HEK293 (cell line): ENCODE data around the gene ARHGAP42.
A peak's percentile ranks its signal among the peaks of the same experiment; 100 is the strongest.
"Not testable (repeated sequence)": the region's sequence is repeated elsewhere in the genome, so short reads cannot be mapped to it uniquely, and the experiment has no call there.

Source experiments
- CTCF ChIA-PET: fragments of 350-600 bp; formaldehyde crosslinking; extraction: SDS; loops from one replicate; lab custom pipeline; 2021; ENCODE audit warnings: antibody characterized with exemption; lab: Yijun Ruan, JAX
- POLR2A ChIA-PET: fragments of 300-600 bp; formaldehyde crosslinking; extraction: SDS; loops from one replicate; lab custom pipeline; 2020; ENCODE audit warnings: antibody characterized with exemption, inconsistent platforms; lab: Yijun Ruan, JAX
- H3K27ac ChIP-seq: fragments of 200-500 bp; sonication (Bioruptor generic); 2 replicates; pipeline ENCODE4 v1.5.1; 2014; ENCODE audit warnings: low read depth, low read length, control low read depth, inconsistent platforms; ENCODE audit errors: extremely low read depth
- H3K36me3 ChIP-seq, 2 experiments: fragments of 200-500 bp in 1 of 2; sonication (Bioruptor generic) in 1 of 2; 1 replicate in 1 of 2; 2 replicates in 1 of 2; pipeline ENCODE4 v1.5.1; 2014 to 2017; ENCODE audit warnings: inconsistent platforms in 2 of 2, low read length in 2 of 2; ENCODE audit not compliant: control insufficient read depth in 2 of 2, insufficient read depth in 1 of 2
- H3K4me1 ChIP-seq: fragments of 200-500 bp; sonication (Bioruptor generic); 2 replicates; pipeline ENCODE4 v1.5.1; 2014; ENCODE audit warnings: mild to moderate bottlenecking, low read length, inconsistent platforms; ENCODE audit not compliant: control insufficient read depth, insufficient read depth
- H3K4me3 ChIP-seq: 2 replicates; pipeline ENCODE4 v1.5.1; 2011; ENCODE audit warnings: low read depth, mild to moderate bottlenecking, control low read depth, low read length, moderate library complexity
- H3K9me3 ChIP-seq: fragments of 200-500 bp; sonication (Bioruptor generic); 2 replicates; pipeline ENCODE4 v1.5.1; 2014; ENCODE audit warnings: low read depth, low read length, inconsistent platforms; ENCODE audit not compliant: control insufficient read depth, insufficient read depth
- HOXD13 ChIP-seq: sonication (generic); formaldehyde crosslinking; IDR thresholded peaks from 2 replicates; pipeline ENCODE4 v1.8.0; 2022; ENCODE audit warnings: missing genetic modification reagents, borderline replicate concordance
- OSR2 ChIP-seq: fragments of 450-650 bp; formaldehyde crosslinking; IDR thresholded peaks from 2 replicates; pipeline ENCODE4 v1.5.1; 2016; ENCODE audit warnings: missing biosample characterization, missing genetic modification characterization
- SCRT2 ChIP-seq: fragments of 450-650 bp; formaldehyde crosslinking; IDR thresholded peaks from 2 replicates; pipeline ENCODE4 v1.5.1; 2016; ENCODE audit warnings: missing biosample characterization, missing genetic modification characterization
- SETDB1 ChIP-seq: IDR thresholded peaks from one replicate; pipeline ENCODE4 v1.6.1; 2017; ENCODE audit warnings: mild to moderate bottlenecking, low read length, moderate library complexity, mixed read lengths; ENCODE audit not compliant: insufficient read length
- ZIC2 ChIP-seq: fragments of 450-650 bp; formaldehyde crosslinking; IDR thresholded peaks from 2 replicates; pipeline ENCODE4 v1.5.1; 2016; ENCODE audit warnings: missing biosample characterization, missing genetic modification characterization
- ZNF239 ChIP-seq: fragments of 450-650 bp; formaldehyde crosslinking; IDR thresholded peaks from 2 replicates; pipeline ENCODE4 v1.5.1; 2016; ENCODE audit warnings: missing biosample characterization, missing genetic modification characterization
- ZNF341 ChIP-seq: fragments of 450-650 bp; formaldehyde crosslinking; IDR thresholded peaks from 2 replicates; pipeline ENCODE4; 2016; ENCODE audit warnings: low read depth, missing biosample characterization, missing genetic modification characterization
- ZNF366 ChIP-seq: fragments of 450-650 bp; formaldehyde crosslinking; conservative IDR thresholded peaks from 2 replicates; pipeline ENCODE4 v1.5.1; 2016; ENCODE audit warnings: missing biosample characterization, missing genetic modification characterization
- ZNF394 ChIP-seq: fragments of 450-650 bp; formaldehyde crosslinking; IDR thresholded peaks from 2 replicates; pipeline ENCODE4 v1.5.1; 2016; ENCODE audit warnings: missing biosample characterization, missing genetic modification characterization, mild to moderate bottlenecking, moderate library complexity, borderline replicate concordance
- ZNF530 ChIP-seq: fragments of 450-650 bp; formaldehyde crosslinking; IDR thresholded peaks from 2 replicates; pipeline ENCODE4 v1.5.1; 2016; ENCODE audit warnings: low read depth, missing biosample characterization, missing genetic modification characterization
- ZNF701 ChIP-seq: fragments of 450-650 bp; formaldehyde crosslinking; IDR thresholded peaks from 2 replicates; pipeline ENCODE4 v1.5.1; 2016; ENCODE audit warnings: missing biosample characterization, missing genetic modification characterization
- TF ChIP-seq, protein P1 (sequence below): sonication (generic); formaldehyde crosslinking; IDR thresholded peaks from 2 replicates; pipeline ENCODE4 v1.8.1; 2022; ENCODE audit warnings: mild to moderate bottlenecking, moderate library complexity, missing genetic modification reagents
- TF ChIP-seq, protein P2 (sequence below): fragments of 450-650 bp; formaldehyde crosslinking; IDR thresholded peaks from 2 replicates; pipeline ENCODE4 v1.5.1; 2016; ENCODE audit warnings: missing biosample characterization, missing genetic modification characterization, borderline replicate concordance
- TF ChIP-seq, protein P3 (sequence below): fragments of 450-650 bp; formaldehyde crosslinking; IDR thresholded peaks from 2 replicates; pipeline ENCODE4 v1.5.1; 2017; ENCODE audit warnings: missing biosample characterization, missing genetic modification characterization

The ARHGAP42 gene

DNA sequence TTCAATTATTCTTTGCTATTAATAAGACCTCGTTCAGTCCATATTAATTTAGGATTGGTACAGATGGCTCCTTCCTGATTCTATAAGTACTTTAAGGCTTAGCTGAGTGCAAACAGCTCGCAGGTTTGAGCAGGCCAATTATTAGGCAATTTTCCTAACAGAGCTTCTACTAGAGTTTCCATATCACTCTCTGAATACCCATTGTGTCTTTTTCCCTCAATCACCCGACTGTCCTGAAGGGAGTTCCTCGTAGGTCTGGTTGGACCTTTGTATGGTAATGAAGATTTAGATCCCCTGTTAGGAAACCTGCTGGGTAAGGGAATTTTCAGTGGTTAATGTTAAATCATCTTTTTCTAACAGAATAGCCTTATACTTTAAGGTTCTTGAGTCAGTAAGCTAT, 61.1 kb downstream of the ARHGAP42 start (continued):
- no peak for TF ChIP-seq ZNF394 (tag by site-specific recombination)
- TF ChIP-seq HOXD13 (CRISPR knock-in tag), result no peak
- TF ChIP-seq ZNF239 (tag by site-specific recombination), result no peak
- TF ChIP-seq, protein P1, sequence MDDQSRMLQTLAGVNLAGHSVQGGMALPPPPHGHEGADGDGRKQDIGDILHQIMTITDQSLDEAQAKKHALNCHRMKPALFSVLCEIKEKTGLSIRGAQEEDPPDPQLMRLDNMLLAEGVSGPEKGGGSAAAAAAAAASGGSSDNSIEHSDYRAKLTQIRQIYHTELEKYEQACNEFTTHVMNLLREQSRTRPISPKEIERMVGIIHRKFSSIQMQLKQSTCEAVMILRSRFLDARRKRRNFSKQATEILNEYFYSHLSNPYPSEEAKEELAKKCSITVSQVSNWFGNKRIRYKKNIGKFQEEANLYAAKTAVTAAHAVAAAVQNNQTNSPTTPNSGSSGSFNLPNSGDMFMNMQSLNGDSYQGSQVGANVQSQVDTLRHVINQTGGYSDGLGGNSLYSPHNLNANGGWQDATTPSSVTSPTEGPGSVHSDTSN, result no peak
- TF ChIP-seq, all 188 proteins: peak for 0

DNA sequence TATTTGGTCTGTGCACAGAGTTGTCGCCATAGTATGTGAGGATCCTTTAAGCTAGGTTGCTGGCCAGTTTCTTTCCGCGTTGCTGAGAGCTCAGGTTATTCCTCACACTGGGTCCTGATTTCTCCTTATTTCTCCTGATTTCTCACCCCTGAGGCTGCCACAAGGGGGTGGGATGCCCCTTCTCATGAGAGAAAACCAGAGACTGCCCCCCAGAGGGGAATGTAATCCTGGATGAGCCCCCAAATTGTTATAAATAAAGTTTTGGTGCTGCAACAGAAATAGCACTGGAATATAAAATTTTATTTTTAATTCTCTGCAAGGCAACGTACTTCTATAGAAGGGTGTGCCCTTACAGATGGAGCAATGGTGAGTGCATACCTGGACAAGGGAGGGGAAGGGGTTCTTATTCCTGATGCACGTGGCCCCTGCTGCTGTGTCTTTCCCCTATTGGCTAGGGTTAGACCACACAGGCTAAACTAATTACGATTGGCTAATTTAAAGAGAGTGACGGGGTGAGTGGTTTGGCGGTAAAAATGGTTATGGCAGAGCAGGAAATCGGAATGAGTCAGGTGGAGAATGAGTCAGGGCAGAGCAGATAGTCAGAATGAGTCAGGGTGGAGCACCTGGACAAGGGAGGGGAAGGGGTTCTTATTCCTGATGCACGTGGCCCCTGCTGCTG, 62.9 kb downstream of the ARHGAP42 start:
- peak; percentile 82 for TF ChIP-seq SETDB1
- H3K4me1 ChIP-seq, H3K27ac ChIP-seq, H3K9me3 ChIP-seq, POLR2A ChIA-PET, CTCF ChIA-PET, H3K4me3 ChIP-seq, H3K36me3 ChIP-seq: not testable (repeated sequence)

DNA sequence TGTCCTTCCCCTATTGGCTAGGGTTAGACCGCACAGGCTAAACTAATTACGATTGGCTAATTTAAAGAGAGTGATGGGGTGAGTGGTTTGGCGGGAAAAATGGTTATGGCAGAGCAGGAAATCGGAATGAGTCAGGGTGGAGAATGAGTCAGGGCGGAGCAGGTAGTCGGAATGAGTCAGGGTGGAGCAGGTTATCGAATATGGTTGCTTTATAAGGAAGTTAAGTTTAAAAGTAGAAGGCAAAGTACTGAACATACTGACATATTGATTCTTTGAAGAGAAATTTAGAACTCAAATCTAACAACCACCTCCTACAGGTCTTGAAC, 63.4 kb downstream of the ARHGAP42 start:
- H3K4me3 ChIP-seq, H3K9me3 ChIP-seq, H3K36me3 ChIP-seq, POLR2A ChIA-PET, CTCF ChIA-PET, H3K4me1 ChIP-seq, H3K27ac ChIP-seq: not testable (repeated sequence)

DNA sequence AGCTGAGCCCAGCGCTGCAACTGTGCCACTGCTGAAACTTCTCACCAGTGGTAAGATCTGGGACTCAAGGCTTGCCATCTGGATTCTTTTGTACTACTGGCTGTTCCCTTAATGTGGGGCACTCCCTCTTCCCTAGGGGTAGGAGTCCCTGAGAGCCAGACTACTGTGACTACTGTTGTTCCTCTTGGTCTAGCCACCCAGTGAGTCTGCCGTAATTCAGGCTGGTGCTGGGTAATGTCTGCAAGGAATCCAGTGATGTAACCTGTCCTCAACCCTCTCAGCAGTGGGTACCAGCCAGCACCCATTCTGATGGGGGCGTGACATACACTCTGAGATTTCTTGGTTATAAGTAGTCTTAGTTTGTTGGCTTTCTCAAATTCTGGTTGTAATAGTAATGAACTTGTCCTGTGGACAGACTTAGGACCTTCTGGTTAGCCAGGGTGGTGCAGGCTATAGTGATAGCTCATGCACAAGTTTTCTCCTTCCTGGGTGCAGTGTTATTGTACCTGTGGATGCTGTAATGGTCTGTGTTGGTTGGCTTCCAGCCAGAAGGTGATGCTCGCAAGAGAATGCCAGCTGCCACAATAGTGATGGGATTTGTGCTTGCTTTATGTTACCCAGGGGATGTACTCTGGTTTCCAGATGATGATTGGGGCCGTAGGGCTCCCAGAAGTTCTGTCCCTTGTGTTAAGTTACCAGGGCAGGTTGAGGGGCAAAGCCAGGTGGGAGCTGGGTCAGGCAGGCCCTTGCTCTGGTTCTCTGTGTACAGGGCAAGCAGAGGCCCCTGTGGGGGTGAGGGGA, 65.5 kb downstream of the ARHGAP42 start:
- POLR2A ChIA-PET, result interaction anchor here (0.7 kb wide), 1 partner anchor 98 kb away, joined by 3 read pairs; no protein-coding TSS in a partner anchor
- H3K4me3 ChIP-seq, result no peak overlapping the region
- no peaks in the 10 kb centered on the region for H3K4me1 ChIP-seq
- TF ChIP-seq ZNF530 (tag by site-specific recombination) (no peak), SETDB1 (no peak), ZNF701 (tag by site-specific recombination) (no peak), ZNF366 (tag by site-specific recombination) (no peak), ZNF394 (tag by site-specific recombination) (no peak), ZNF341 (peak; percentile 79), ZIC2 (tag by site-specific recombination) (peak; percentile 64), OSR2 (tag by site-specific recombination) (peak; percentile 62), SCRT2 (tag by site-specific recombination) (peak; percentile 74)
- TF ChIP-seq, protein P2, sequence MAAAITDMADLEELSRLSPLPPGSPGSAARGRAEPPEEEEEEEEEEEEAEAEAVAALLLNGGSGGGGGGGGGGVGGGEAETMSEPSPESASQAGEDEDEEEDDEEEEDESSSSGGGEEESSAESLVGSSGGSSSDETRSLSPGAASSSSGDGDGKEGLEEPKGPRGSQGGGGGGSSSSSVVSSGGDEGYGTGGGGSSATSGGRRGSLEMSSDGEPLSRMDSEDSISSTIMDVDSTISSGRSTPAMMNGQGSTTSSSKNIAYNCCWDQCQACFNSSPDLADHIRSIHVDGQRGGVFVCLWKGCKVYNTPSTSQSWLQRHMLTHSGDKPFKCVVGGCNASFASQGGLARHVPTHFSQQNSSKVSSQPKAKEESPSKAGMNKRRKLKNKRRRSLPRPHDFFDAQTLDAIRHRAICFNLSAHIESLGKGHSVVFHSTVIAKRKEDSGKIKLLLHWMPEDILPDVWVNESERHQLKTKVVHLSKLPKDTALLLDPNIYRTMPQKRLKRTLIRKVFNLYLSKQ (tag by site-specific recombination), result no peak
- TF ChIP-seq, protein P3, sequence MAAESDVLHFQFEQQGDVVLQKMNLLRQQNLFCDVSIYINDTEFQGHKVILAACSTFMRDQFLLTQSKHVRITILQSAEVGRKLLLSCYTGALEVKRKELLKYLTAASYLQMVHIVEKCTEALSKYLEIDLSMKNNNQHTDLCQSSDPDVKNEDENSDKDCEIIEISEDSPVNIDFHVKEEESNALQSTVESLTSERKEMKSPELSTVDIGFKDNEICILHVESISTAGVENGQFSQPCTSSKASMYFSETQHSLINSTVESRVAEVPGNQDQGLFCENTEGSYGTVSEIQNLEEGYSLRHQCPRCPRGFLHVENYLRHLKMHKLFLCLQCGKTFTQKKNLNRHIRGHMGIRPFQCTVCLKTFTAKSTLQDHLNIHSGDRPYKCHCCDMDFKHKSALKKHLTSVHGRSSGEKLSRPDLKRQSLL, result no peak
- TF ChIP-seq, all 188 proteins: peak for 4
- CTCF ChIA-PET, result interaction anchor here (0.9 to 1.7 kb wide), 2 partner anchors 34 to 71 kb away, joined by 3 to 4 read pairs; no protein-coding TSS in a partner anchor
- H3K36me3 ChIP-seq, result no peaks in the 10 kb centered on the region
- no peaks in the 10 kb centered on the region for H3K9me3 ChIP-seq
- H3K27ac ChIP-seq, result no peak overlapping the region
